ENCODE measurements around the gene TADA2A.

The TADA2A gene

DNA sequence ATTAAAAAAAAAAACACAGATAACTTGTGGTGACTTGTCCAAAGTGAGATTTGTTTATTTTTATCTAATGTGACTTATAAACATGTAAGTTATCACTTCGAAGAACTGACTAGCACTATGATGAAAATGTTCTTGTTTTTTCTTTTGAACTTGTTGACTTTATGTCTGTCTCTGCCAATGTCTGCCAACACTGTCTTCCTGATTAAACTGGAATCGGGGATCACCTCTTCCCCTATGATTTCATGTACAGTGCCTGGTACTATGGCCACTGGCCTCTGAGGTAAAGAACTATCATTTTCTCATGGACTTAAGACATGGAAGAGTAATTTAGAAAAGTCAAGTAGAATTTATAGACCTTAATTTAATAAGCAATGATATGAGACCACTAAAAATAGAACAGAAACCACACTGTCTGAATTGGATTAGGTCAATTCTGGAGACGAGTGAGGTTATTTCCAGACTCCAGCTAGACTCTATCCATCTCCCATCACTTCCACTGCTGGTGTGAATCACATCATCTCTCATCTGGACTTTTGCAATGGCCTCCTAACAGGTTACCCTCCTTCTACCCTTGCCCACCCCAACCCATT is 22.0 kb upstream of the TADA2A start:
- Mint-ChIP-seq H3K27ac (no peak overlapping the region), H3K27me3 (ENCODE audit: low read depth, poor library complexity) (no peaks in the 10 kb centered on the region), H3K4me1 (no peaks in the 10 kb centered on the region), H3K9me3 (peaks cover 13% of the 10 kb centered on the region), H3K4me3 (no peak overlapping the region), H3K36me3 (ENCODE audit: low read depth) (peaks cover 18% of the 10 kb centered on the region)
- TF ChIP-seq, protein P1, sequence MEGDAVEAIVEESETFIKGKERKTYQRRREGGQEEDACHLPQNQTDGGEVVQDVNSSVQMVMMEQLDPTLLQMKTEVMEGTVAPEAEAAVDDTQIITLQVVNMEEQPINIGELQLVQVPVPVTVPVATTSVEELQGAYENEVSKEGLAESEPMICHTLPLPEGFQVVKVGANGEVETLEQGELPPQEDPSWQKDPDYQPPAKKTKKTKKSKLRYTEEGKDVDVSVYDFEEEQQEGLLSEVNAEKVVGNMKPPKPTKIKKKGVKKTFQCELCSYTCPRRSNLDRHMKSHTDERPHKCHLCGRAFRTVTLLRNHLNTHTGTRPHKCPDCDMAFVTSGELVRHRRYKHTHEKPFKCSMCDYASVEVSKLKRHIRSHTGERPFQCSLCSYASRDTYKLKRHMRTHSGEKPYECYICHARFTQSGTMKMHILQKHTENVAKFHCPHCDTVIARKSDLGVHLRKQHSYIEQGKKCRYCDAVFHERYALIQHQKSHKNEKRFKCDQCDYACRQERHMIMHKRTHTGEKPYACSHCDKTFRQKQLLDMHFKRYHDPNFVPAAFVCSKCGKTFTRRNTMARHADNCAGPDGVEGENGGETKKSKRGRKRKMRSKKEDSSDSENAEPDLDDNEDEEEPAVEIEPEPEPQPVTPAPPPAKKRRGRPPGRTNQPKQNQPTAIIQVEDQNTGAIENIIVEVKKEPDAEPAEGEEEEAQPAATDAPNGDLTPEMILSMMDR (IDR thresholded peaks at IDR 0.05) = no peak
- no peak for DNase-seq

DNA sequence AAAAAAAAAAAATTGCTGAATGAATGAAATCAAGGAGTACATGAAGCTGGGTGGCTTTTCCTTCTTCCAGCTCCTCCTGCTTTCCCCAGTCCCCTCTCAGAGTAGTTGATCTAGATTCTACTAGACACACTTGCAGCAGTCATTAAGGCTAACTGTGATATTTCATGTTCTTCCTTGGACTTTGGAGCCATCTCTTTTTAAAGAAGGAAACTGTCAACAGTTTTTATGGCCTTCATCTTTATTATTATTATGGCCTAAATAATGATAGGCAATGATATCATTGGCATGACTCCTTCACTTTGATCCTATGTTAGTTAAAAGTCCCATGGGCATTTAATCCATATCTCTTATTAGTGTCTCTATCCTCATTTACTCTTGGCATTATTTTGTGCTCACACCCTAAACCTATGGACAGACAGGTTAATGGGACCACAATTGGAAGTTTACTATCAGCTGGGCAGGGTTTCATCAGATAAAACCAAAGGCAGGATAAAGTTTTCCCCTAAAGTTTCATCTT is 21.2 kb upstream of the TADA2A start:
- H3K27me3 Mint-ChIP-seq (ENCODE audit: low read depth, poor library complexity) = no peaks in the 10 kb centered on the region
- peaks cover 13% of the 10 kb centered on the region for H3K9me3 Mint-ChIP-seq
- no peak overlapping the region for H3K4me3 Mint-ChIP-seq
- no peak for DNase-seq
- no peaks in the 10 kb centered on the region for H3K4me1 Mint-ChIP-seq
- peaks cover 18% of the 10 kb centered on the region for H3K36me3 Mint-ChIP-seq (ENCODE audit: low read depth)
- H3K27ac Mint-ChIP-seq = no peak overlapping the region
- TF ChIP-seq, protein P1 (IDR thresholded peaks at IDR 0.05) = no peak

DNA sequence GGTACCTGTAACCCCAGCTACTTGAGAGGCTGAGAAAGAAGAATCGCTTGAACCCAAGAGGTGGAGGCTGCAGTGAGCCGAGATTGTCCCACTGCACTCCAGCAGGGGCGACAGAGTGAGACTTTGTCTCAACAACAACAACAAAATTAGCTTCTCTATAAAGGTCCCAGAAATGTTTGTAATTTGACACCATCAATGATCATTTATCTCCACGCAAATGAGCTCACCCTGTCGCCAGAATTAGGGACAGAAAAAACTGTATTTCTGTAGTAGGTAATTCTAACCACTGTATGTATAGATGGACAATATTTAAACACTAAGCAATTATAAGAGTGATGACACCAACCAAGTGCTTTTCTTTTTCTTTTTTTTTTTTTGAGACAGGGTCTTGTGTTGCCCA is 20.2 kb upstream of the TADA2A start:
- Mint-ChIP-seq H3K4me1 (no peaks in the 10 kb centered on the region), H3K4me3 (no peak overlapping the region), H3K27ac (no peak overlapping the region), H3K36me3 (ENCODE audit: low read depth) (peaks cover 11% of the 10 kb centered on the region), H3K27me3 (ENCODE audit: low read depth, poor library complexity) (no peaks in the 10 kb centered on the region), H3K9me3 (peaks cover 7% of the 10 kb centered on the region)
- DNase-seq = no peak
- TF ChIP-seq, protein P1 (IDR thresholded peaks at IDR 0.05) = no peak

DNA sequence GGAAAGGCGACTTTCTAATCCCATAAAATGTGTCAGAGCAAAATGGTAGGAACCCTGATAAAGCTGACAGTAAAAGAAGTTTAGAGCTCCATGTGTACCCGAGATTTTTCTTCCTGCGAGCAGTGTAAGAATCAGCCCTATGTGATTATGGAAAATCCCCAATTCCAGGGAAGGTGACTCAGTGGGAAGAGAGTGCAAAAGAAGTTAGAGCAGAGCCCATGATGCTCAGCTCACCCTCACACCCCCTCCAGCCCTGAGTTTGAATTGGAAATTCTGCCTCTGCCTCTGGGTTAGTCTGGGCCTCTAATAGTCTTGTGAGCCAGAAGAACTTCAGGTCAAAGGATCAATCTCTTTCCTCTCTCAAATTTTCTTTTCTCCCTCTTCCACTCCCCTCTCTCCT is 18.4 kb upstream of the TADA2A start:
- no peaks in the 10 kb centered on the region for H3K27me3 Mint-ChIP-seq (ENCODE audit: low read depth, poor library complexity)
- no peaks in the 10 kb centered on the region for H3K36me3 Mint-ChIP-seq (ENCODE audit: low read depth)
- DNase-seq = no peak
- no peaks in the 10 kb centered on the region for H3K9me3 Mint-ChIP-seq
- H3K4me3 Mint-ChIP-seq = no peak overlapping the region
- H3K27ac Mint-ChIP-seq = no peak overlapping the region
- TF ChIP-seq, protein P1 (IDR thresholded peaks at IDR 0.05) = no peak
- peaks cover 8% of the 10 kb centered on the region for H3K4me1 Mint-ChIP-seq

DNA sequence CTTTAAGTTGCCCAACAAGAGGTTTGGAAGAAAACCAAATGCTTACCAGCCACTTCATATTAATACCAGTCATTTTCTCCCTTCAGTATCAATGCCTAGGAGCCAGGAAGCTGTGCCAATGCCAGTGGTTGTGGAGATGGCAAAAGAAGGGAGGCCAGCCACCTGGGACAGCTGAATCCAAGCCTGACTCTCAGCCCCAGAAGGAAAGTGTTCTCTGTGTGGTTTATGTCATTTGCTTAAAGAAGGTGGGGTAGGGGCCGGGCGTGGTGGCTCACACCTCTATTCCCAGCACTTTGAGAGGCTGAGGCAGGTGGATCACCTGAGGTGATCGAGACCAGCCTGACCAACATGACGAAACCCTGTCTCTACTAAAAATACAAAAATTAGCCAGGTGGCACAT is 17.5 kb upstream of the TADA2A start:
- Mint-ChIP-seq H3K27ac (no peak overlapping the region), H3K27me3 (ENCODE audit: low read depth, poor library complexity) (no peaks in the 10 kb centered on the region), H3K36me3 (ENCODE audit: low read depth) (no peaks in the 10 kb centered on the region), H3K4me3 (no peak overlapping the region), H3K9me3 (no peaks in the 10 kb centered on the region), H3K4me1 (peaks cover 8% of the 10 kb centered on the region)
- TF ChIP-seq, protein P1 (IDR thresholded peaks at IDR 0.05) = no peak
- DNase-seq = no peak

DNA sequence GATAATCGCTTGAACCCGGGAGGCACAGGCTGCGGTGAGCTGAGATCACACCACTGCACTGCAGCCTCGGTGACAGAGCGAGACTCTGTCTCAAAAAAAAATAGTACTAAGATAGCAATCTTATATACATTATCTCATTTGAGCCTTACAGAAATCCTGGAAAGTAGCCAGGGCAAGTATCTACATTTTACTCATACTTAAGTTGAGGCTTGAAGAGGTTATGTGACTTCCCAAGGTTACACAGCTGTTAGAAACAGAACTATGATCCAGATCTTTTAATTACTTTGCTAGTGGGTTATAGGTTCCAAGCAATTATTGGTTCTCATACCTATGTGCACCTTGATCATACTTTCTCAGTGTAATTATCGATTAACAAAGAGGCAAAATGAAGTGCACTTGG is 15.5 kb upstream of the TADA2A start:
- DNase-seq = no peak
- Mint-ChIP-seq H3K27me3 (ENCODE audit: low read depth, poor library complexity) (no peaks in the 10 kb centered on the region), H3K27ac (no peak overlapping the region), H3K36me3 (ENCODE audit: low read depth) (no peaks in the 10 kb centered on the region), H3K4me1 (peaks cover 8% of the 10 kb centered on the region), H3K9me3 (no peaks in the 10 kb centered on the region), H3K4me3 (no peak overlapping the region)
- TF ChIP-seq, protein P1 (IDR thresholded peaks at IDR 0.05) = no peak
